ENCODE data around the gene TMEM132A. TPM values are rescaled to one million over a fixed set of nuclear protein-coding genes. Genes with fewer than 3 reads are reported as not detected.
A peak's percentile ranks its signal among the peaks of the same experiment; 100 is the strongest.

The TMEM132A gene
- total and polyA plus RNA-seq, 2 of the 13 experiments (the other 11 are each of a cell fraction or from before 2014, with no cell fraction given) = 11.1 to 32.9 TPM

DNA sequence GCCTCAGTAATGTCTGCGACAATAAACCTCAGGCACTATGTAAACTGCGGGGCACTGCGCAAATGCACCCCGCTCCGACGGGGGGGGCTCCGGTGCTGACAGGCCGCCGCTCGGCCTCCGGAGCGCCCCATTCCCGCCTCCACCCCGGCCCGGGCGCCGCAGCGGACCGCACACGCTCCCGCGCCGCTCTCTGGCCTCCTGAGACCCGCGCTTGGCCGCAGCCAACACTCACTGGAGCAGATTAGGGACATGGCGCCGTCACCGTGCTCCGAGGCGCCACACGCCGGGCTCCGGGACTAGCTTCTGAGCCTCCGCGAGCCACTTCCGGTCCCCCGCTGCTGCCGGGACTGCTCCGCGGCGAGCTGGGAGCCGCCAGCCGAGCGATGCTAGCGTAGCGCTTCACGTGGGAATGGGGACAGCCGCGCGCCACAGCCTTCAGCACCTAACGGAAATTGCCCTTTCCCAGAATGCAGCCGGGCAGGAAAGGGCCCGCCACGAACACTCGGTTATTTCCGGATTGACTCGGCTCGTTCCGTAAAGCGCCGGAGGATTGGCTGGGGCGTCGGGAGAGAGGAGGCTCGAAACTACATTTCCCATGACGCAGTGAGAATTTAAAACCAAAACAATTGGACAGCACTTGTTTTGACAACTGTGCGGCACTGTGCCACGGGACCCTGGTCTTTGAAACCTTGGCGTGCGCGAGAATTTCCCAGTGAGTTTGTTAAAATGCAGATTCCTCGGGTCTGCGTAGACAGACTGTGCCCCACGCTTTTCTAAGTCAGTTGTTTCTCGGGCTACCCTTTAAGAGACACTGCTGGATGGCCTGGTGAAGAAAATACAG lies 17.9 kb upstream of the TMEM132A start, which contains the start of gene PRPF19 (continued):
- TF ChIP-seq, protein P1, sequence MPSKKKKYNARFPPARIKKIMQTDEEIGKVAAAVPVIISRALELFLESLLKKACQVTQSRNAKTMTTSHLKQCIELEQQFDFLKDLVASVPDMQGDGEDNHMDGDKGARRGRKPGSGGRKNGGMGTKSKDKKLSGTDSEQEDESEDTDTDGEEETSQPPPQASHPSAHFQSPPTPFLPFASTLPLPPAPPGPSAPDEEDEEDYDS (CRISPR knock-in tag; IDR thresholded peaks at IDR 0.05) = peak; percentile 49; the same call in 1 of the 2 replicates
- TF ChIP-seq NR2F1 (CRISPR knock-in tag; IDR thresholded peaks at IDR 0.05) (no peak), ZNF879 (CRISPR knock-in tag; IDR thresholded peaks at IDR 0.05) (no peak), GATA4 (IDR thresholded peaks at IDR 0.05; ENCODE audit: borderline replicate concordance, low read depth) (no peak; the same call in 1 of the 2 replicates), SYNCRIP (IDR thresholded peaks at IDR 0.05; ENCODE audit: insufficient read depth, low read depth, low read length) (no peak), MBD4 (IDR thresholded peaks at IDR 0.05; ENCODE audit: borderline replicate concordance, low read length) (no peak), ZNF496 (CRISPR knock-in tag; IDR thresholded peaks at IDR 0.05; ENCODE audit: insufficient replicate concordance) (no peak), PITX1 (CRISPR knock-in tag; IDR thresholded peaks at IDR 0.05) (peak; percentile 32; the same call in 1 of the 2 replicates), SMAD1 (CRISPR knock-in tag; IDR thresholded peaks at IDR 0.05; ENCODE audit: borderline replicate concordance, low read depth) (0 out of 2 replicates have a peak, but pooled peaks have one; percentile 33), ZC3H4 (CRISPR knock-in tag; IDR thresholded peaks at IDR 0.05; ENCODE audit: borderline replicate concordance) (no peak), ZNF282 (IDR thresholded peaks at IDR 0.05; ENCODE audit: partially characterized antibody) (no peak)
- TF ChIP-seq, protein P2, sequence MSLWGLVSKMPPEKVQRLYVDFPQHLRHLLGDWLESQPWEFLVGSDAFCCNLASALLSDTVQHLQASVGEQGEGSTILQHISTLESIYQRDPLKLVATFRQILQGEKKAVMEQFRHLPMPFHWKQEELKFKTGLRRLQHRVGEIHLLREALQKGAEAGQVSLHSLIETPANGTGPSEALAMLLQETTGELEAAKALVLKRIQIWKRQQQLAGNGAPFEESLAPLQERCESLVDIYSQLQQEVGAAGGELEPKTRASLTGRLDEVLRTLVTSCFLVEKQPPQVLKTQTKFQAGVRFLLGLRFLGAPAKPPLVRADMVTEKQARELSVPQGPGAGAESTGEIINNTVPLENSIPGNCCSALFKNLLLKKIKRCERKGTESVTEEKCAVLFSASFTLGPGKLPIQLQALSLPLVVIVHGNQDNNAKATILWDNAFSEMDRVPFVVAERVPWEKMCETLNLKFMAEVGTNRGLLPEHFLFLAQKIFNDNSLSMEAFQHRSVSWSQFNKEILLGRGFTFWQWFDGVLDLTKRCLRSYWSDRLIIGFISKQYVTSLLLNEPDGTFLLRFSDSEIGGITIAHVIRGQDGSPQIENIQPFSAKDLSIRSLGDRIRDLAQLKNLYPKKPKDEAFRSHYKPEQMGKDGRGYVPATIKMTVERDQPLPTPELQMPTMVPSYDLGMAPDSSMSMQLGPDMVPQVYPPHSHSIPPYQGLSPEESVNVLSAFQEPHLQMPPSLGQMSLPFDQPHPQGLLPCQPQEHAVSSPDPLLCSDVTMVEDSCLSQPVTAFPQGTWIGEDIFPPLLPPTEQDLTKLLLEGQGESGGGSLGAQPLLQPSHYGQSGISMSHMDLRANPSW (CRISPR knock-in tag; IDR thresholded peaks at IDR 0.05; ENCODE audit: borderline replicate concordance) = no peak
- TF ChIP-seq, protein P3, sequence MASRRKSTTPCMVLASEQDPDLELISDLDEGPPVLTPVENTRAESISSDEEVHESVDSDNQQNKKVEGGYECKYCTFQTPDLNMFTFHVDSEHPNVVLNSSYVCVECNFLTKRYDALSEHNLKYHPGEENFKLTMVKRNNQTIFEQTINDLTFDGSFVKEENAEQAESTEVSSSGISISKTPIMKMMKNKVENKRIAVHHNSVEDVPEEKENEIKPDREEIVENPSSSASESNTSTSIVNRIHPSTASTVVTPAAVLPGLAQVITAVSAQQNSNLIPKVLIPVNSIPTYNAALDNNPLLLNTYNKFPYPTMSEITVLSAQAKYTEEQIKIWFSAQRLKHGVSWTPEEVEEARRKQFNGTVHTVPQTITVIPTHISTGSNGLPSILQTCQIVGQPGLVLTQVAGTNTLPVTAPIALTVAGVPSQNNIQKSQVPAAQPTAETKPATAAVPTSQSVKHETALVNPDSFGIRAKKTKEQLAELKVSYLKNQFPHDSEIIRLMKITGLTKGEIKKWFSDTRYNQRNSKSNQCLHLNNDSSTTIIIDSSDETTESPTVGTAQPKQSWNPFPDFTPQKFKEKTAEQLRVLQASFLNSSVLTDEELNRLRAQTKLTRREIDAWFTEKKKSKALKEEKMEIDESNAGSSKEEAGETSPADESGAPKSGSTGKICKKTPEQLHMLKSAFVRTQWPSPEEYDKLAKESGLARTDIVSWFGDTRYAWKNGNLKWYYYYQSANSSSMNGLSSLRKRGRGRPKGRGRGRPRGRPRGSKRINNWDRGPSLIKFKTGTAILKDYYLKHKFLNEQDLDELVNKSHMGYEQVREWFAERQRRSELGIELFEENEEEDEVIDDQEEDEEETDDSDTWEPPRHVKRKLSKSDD (CRISPR knock-in tag; IDR thresholded peaks at IDR 0.05; ENCODE audit: low read depth) = no peak
- TF ChIP-seq, protein P4, sequence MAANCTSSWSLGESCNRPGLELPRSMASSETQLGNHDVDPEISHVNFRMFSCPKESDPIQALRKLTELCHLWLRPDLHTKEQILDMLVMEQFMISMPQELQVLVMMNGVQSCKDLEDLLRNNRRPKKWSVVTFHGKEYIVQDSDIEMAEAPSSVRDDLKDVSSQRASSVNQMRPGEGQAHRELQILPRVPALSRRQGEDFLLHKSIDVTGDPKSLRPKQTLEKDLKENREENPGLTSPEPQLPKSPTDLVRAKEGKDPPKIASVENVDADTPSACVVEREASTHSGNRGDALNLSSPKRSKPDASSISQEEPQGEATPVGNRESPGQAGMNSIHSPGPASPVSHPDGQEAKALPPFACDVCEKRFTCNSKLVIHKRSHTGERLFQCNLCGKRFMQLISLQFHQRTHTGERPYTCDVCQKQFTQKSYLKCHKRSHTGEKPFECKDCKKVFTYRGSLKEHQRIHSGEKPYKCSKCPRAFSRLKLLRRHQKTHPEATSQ (CRISPR knock-in tag; IDR thresholded peaks at IDR 0.05; ENCODE audit: borderline replicate concordance) = no peak; the same call in 1 of the 2 replicates
- TF ChIP-seq, protein P5, sequence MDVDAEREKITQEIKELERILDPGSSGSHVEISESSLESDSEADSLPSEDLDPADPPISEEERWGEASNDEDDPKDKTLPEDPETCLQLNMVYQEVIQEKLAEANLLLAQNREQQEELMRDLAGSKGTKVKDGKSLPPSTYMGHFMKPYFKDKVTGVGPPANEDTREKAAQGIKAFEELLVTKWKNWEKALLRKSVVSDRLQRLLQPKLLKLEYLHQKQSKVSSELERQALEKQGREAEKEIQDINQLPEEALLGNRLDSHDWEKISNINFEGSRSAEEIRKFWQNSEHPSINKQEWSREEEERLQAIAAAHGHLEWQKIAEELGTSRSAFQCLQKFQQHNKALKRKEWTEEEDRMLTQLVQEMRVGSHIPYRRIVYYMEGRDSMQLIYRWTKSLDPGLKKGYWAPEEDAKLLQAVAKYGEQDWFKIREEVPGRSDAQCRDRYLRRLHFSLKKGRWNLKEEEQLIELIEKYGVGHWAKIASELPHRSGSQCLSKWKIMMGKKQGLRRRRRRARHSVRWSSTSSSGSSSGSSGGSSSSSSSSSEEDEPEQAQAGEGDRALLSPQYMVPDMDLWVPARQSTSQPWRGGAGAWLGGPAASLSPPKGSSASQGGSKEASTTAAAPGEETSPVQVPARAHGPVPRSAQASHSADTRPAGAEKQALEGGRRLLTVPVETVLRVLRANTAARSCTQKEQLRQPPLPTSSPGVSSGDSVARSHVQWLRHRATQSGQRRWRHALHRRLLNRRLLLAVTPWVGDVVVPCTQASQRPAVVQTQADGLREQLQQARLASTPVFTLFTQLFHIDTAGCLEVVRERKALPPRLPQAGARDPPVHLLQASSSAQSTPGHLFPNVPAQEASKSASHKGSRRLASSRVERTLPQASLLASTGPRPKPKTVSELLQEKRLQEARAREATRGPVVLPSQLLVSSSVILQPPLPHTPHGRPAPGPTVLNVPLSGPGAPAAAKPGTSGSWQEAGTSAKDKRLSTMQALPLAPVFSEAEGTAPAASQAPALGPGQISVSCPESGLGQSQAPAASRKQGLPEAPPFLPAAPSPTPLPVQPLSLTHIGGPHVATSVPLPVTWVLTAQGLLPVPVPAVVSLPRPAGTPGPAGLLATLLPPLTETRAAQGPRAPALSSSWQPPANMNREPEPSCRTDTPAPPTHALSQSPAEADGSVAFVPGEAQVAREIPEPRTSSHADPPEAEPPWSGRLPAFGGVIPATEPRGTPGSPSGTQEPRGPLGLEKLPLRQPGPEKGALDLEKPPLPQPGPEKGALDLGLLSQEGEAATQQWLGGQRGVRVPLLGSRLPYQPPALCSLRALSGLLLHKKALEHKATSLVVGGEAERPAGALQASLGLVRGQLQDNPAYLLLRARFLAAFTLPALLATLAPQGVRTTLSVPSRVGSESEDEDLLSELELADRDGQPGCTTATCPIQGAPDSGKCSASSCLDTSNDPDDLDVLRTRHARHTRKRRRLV (CRISPR knock-in tag; IDR thresholded peaks at IDR 0.05) = no peak
